Activated CD4-positive, alpha-beta memory T cell treated with anti-CD3 and anti-CD28 coated beads for 36 hours (primary cell): ENCODE measurements around the gene DNAAF8. TPM values are rescaled to one million over a fixed set of nuclear protein-coding genes. Genes with fewer than 3 reads are reported as not detected.
A peak's percentile ranks its signal among the peaks of the same experiment; 100 is the strongest.

Source experiments
- CTCF ChIA-PET: fragments of 350-600 bp; sonication (Branson Sonifier 250); formaldehyde crosslinking; loops from one replicate; lab custom pipeline; 2021; ENCODE audit warnings: antibody characterized with exemption, inconsistent platforms; lab: Charles Lee
- POLR2A ChIA-PET: fragments of 350-600 bp; sonication (Branson Sonifier 250); formaldehyde crosslinking; loops from one replicate; lab custom pipeline; 2021; ENCODE audit warnings: antibody characterized with exemption; lab: Charles Lee
- DNase-seq: peaks from one replicate; pipeline ENCODE4 v3.0.0-alpha.2; 2020
- H3K27ac Mint-ChIP-seq: one replicate; pipeline ENCODE4 v1.8.0; 2021; ENCODE audit warnings: mixed read lengths
- H3K27me3 Mint-ChIP-seq: one replicate; pipeline ENCODE4 v1.8.0; 2021; ENCODE audit warnings: mixed read lengths
- H3K36me3 Mint-ChIP-seq: one replicate; pipeline ENCODE4 v1.8.0; 2021; ENCODE audit warnings: mixed read lengths
- H3K4me1 Mint-ChIP-seq: one replicate; pipeline ENCODE4 v1.8.0; 2021; ENCODE audit warnings: low read depth, mixed read lengths
- H3K4me3 Mint-ChIP-seq: one replicate; pipeline ENCODE4 v1.8.0; 2021; ENCODE audit warnings: mild to moderate bottlenecking, mixed read lengths
- H3K9me3 Mint-ChIP-seq: one replicate; pipeline ENCODE4 v1.8.0; 2021; ENCODE audit warnings: mixed read lengths
- intact Hi-C: fragments of 100-400 bp; cut with micrococcal nuclease; formaldehyde crosslinking; loops from one replicate; pipeline ENCODE4 v1.15.1; 2023
- total RNA-seq, 2 experiments: library from RNA; stranded (reverse); gene quantifications; one replicate each; pipeline ENCODE4 v1.2.3, GENCODE V29; 2021

DNAAF8 gene
- under 1 TPM in 1 of 2 experiments, not detected in 1; 0.31 TPM for total RNA-seq

DNA sequence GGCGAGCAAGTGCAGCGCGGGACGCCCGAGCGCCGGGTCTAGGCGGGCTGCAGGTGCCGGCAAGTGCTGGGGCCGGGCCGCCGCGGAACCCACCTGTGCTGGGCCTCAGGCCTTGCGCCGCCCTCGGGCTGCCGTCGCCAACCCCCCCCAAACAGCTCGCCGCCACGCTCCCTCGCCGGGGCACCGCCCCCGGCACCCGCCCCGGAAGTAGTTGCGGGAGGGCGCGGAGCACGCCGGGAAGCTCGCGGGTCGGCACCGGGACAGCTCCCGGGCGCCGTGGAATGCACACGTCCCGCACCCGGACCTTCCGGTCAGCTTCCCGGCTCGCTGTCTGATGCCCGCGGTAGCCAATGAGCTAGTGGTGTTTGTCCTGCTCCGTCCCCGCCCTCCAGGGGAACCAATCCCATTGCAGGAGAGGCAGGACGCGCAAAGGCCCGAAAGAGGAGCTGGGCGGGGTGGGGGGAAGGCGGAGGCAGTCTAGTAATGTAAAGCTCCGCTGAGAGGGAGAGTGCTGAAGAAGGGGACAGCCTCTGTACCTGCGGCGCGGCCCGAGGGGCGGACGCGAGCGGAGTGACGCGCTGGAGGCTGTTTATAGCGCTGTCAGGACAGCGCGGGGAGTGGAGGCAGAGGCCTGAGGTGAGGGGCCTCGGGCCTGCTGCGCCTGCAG, at the start of gene DNAAF8, which contains the start of gene ANKS3:
DNAAF8 (plus strand) TSS at position 475 of the 667 bp plus-strand sequence. CDS start 1,978 bp downstream, outside the sequence.
ANKS3 (minus strand) TSS at position 209 of the 667 bp plus-strand sequence. CDS start 4,122 bp downstream, outside the sequence.
- peak within 1 kb of the TSS; percentile 86 for H3K4me3 Mint-ChIP-seq
- DNase-seq = peak; percentile 86
- CTCF ChIA-PET = interaction anchor here (1.0 to 2.4 kb wide), 9 partner anchors 18 to 320 kb away, joined by 3 to 11 read pairs (median 5); partner anchors contain the start of genes MGRN1, ROGDI and ZNF500
- no peaks in the 10 kb centered on the region for H3K27me3 Mint-ChIP-seq
- no peaks in the 10 kb centered on the region for H3K36me3 Mint-ChIP-seq
- intact Hi-C loops = loop anchor here (1.0 to 10.0 kb wide), 5 partner anchors 34 to 361 kb away; partner anchors contain the start of genes EEF2KMT, NUDT16L1 and ROGDI
- no peaks in the 10 kb centered on the region for H3K9me3 Mint-ChIP-seq
- POLR2A ChIA-PET = interaction anchor here (0.8 to 1.9 kb wide), 7 partner anchors 33 to 258 kb away, joined by 3 to 9 read pairs (median 5); partner anchors contain the start of genes GLYR1, HMOX2, NUDT16L1 and ROGDI
- H3K4me1 Mint-ChIP-seq = peaks cover 17% of the 10 kb centered on the region
- H3K27ac Mint-ChIP-seq = peak within 1 kb of the TSS; percentile 69

DNA sequence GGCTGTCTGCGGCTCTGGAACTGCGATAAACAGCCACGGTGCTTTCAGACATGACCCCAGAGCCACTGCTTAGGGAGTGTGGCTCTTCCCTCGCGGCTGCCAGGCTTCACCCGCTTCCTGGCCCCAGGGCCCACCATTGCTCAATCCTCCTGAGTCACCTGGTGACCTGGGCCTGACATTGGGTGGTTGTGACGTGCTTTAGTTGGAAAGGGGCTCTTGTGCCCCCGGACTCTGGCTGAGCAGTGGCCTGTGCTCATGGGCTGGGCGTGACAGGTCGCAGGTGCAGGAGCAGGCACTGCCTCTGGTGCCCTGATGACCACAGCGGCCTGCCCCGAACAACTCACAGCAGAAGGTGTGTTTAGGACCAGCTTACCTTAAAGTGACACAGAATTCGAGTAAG, 49.6 kb upstream of the DNAAF8 start:
- DNase-seq = no peak
- Mint-ChIP-seq H3K9me3 (no peaks in the 10 kb centered on the region), H3K4me1 (no peaks in the 10 kb centered on the region), H3K27ac (no peak overlapping the region), H3K36me3 (peaks cover 10% of the 10 kb centered on the region), H3K27me3 (no peaks in the 10 kb centered on the region), H3K4me3 (no peak overlapping the region)
- ChIA-PET CTCF (no interaction called here), POLR2A (no interaction called here)
- intact Hi-C loops = no loop called here

DNA sequence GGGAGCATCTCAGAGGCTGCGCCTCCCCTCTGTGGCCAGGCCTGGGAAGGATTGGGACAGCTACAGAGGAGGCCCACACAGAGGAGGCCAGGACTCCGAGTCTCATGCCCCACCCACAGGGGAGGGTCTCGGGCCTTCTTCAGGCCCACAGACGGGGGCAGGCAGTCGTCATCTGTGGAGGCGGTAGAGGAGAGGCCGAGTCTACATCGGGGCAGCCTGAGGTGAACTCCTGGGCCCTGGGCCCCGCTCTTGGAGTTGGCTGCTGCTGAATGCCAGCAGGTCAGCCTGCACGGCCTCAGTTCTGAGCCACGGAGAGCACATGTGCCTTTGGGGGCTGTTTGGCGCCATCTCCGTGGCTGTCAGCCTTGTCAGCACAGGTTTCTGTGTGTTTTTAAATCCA, 49.0 kb upstream of the DNAAF8 start:
- Mint-ChIP-seq H3K36me3 (peaks cover 9% of the 10 kb centered on the region), H3K4me3 (no peak overlapping the region), H3K4me1 (no peaks in the 10 kb centered on the region), H3K27ac (no peak overlapping the region), H3K9me3 (no peaks in the 10 kb centered on the region), H3K27me3 (no peaks in the 10 kb centered on the region)
- DNase-seq = no peak
- ChIA-PET POLR2A (no interaction called here), CTCF (no interaction called here)
- intact Hi-C loops = no loop called here

DNA sequence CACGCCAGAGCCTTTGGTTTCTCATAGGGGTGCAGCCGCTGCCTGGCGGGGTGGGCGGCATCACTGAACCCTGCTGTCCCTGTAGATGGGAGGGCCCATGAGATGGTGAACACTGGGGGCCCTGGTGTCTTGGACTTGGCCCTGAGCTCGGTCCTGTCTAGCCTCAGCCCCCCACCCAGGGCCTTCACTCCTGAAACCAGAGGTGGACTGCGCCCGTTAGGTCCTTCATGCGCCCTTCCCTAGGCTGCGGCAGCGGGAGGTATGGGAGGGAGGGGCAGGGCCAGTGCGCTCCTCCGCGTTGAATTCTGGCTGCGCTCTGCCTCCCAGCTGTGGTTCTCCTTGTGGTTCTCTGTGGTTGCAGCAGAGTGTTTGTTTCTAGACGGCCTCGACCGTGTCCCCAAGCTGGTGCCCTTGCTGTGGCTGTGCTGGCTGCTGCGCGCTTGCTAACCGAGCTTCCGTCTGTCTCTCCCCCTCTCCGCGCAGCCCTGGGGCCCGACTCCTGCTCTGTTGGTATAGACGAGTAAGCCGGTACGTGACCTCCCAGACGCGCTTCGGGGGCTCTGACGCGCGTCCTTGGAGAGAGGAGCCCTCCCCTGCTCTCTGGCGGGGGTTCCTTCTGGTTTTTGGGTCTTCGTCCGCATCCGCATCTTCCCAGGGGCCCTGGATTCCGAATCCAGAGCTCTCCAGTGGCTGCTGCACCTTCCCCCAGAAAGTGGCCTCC, 48.4 kb upstream of the DNAAF8 start:
- Mint-ChIP-seq H3K36me3 (peaks cover 9% of the 10 kb centered on the region), H3K27me3 (no peaks in the 10 kb centered on the region), H3K4me1 (no peaks in the 10 kb centered on the region), H3K4me3 (no peak overlapping the region), H3K27ac (no peak overlapping the region), H3K9me3 (no peaks in the 10 kb centered on the region)
- no peak for DNase-seq
- CTCF ChIA-PET = no interaction called here
- POLR2A ChIA-PET = no interaction called here
- intact Hi-C loops = no loop called here

DNA sequence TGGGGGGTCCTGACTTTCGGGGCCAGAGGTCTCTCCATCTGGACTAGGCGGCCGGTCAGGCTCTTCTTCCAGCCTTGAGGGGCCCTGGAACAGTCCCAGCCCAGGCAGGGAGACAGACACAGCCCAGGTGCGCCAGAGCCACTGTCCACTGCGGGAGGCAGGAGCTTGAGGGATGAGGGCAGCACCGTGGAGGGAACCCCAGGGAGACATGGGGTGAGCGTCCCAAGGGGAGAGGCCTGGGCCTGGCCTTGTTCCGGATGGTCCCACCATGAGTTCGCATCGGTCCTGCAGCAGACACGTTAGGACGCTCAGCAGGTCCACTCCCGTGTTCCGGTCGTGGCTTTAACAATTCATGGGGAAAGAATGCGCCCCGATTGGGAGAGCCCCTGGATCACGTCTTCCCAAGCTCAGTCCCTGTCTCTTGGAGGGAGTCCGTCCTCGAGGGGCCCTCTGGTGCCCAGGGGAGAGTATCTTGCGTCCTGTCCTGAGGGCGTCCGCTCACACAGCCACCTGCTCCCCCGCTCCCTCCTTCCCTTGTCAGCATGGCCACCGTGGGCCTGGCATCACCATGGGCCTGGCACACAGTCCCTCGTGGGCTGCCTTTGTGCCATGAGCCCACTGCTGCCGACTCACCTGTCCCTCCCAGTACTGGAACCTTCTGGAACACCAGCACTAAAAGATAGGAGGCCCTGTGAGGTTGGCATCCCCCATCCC, 47.7 kb upstream of the DNAAF8 start:
- H3K4me1 Mint-ChIP-seq = no peaks in the 10 kb centered on the region
- POLR2A ChIA-PET = no interaction called here
- peaks cover 8% of the 10 kb centered on the region for H3K36me3 Mint-ChIP-seq
- H3K27ac Mint-ChIP-seq = no peak overlapping the region
- CTCF ChIA-PET = no interaction called here
- H3K9me3 Mint-ChIP-seq = no peaks in the 10 kb centered on the region
- H3K4me3 Mint-ChIP-seq = no peak overlapping the region
- no peaks in the 10 kb centered on the region for H3K27me3 Mint-ChIP-seq
- intact Hi-C loops = no loop called here
- DNase-seq = no peak

DNA sequence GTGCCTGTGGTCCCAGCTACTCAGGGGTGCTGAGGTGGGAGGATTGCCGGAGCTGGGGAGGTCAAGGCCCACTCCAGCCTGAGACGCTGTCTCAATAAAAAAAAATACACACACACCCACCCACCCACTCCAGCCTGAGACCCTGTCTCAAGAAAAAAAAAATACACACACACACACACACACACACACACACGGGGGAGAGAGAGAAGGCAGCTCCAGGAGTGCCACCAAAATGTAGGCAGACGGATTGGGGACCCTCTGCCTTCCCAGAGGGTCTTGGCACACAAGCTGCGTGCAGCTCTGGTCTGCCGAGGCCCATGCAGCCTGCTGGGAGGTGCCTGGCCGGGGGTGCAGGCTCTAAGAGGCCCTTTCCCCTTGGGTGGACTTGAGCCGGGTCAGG, 46.9 kb upstream of the DNAAF8 start:
- intact Hi-C loops = no loop called here
- POLR2A ChIA-PET = no interaction called here
- no peak overlapping the region for H3K4me3 Mint-ChIP-seq
- H3K36me3 Mint-ChIP-seq = peaks cover 7% of the 10 kb centered on the region
- no peak for DNase-seq
- CTCF ChIA-PET = no interaction called here
- H3K9me3 Mint-ChIP-seq = no peaks in the 10 kb centered on the region
- H3K27ac Mint-ChIP-seq = no peak overlapping the region
- H3K4me1 Mint-ChIP-seq = peaks cover 3% of the 10 kb centered on the region
- H3K27me3 Mint-ChIP-seq = no peaks in the 10 kb centered on the region

DNA sequence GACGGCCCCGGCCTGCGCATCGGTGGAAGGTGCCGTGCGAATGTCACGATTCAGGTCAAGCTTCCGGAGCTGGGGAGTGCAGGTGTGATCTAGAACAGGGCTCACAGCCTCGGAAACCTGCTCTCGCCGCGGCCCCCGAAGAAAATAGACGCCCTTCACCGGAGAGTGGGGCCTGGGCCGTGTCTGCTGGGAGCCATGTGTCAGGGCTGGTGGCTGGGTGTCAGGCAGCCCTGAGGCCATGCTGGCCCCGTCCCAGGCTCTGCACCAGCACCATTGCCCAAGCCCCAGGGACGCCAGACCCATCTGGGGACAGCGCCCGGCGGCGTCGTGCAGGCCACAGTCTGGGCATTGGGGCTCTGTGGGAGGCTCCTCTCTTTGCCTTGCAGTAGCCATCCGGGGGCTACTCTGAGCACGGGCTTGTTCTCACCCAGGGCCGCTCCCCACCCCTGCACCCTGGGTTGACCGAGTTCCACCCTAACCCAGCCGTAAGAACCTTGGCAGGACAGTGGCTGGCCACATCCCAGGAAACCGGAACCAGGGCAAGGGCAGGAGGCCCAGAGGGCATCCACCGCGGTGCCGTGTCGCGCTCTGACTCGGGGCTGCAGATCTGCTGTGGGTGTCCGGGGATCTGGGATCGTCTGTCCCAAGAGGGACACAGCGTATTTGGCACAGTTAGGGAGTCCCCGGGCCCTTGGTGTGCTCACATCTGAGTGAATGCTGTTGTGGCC, 46.2 kb upstream of the DNAAF8 start:
- H3K27ac Mint-ChIP-seq = no peak overlapping the region
- intact Hi-C loops = no loop called here
- no peak overlapping the region for H3K4me3 Mint-ChIP-seq
- H3K36me3 Mint-ChIP-seq = peaks cover 7% of the 10 kb centered on the region
- CTCF ChIA-PET = no interaction called here
- DNase-seq = no peak
- no peaks in the 10 kb centered on the region for H3K27me3 Mint-ChIP-seq
- no peaks in the 10 kb centered on the region for H3K9me3 Mint-ChIP-seq
- peaks cover 7% of the 10 kb centered on the region for H3K4me1 Mint-ChIP-seq
- POLR2A ChIA-PET = no interaction called here

DNA sequence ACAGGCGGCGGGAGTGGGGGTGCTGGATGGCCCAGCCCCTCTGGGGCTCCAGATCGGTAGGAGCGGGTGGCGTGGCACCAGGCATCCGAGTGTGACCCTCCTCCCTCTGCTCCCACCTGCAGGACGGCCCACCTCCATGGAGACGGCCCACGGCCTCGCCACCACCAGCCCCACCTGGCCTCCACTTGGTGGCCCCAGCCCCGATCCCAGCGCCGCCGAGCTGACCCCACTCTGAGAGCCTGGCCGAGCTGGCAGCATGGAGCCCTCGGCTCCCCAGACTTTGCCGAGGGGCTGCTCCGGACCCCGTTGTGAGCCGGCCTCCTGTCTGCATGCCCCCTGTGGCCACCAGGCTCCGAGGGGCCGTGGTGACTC, 45.7 kb upstream of the DNAAF8 start:
- CTCF ChIA-PET = no interaction called here
- intact Hi-C loops = no loop called here
- no peak for DNase-seq
- H3K36me3 Mint-ChIP-seq = peaks cover 7% of the 10 kb centered on the region
- no peak overlapping the region for H3K27ac Mint-ChIP-seq
- H3K4me3 Mint-ChIP-seq = no peak overlapping the region
- no peaks in the 10 kb centered on the region for H3K9me3 Mint-ChIP-seq
- POLR2A ChIA-PET = no interaction called here
- H3K27me3 Mint-ChIP-seq = no peaks in the 10 kb centered on the region
- H3K4me1 Mint-ChIP-seq = peaks cover 7% of the 10 kb centered on the region

DNA sequence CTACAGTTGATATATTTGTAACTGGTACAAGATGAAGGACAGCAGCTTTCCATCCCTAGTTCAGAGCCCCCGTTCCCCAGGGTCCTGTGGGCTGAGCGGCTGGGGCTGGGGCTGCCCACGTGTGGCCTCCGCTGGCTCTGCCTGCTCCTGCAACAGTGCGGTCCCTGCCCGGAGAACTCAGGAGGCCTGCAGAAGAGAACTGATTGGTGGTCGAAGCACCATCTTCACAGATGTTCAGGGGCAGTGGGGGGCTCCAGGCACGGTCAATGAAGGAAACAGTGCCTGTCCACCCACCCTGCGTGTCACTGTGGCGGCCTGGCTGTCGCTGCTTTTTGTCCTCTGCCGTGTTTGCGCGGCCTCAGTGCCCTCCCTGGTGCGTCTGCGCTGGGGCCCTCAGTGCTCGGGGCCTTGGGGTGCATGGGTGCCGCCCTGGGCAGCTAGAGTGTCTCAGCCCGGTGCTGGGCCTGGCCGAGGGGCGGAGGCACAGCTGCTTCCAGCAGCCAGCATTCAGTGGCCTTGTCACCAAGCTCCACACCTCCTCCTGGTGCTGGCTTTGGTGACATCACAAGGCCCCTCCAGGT, 45.2 kb upstream of the DNAAF8 start:
- no peak for DNase-seq
- Mint-ChIP-seq H3K36me3 (peaks cover 7% of the 10 kb centered on the region), H3K27ac (no peak overlapping the region), H3K9me3 (no peaks in the 10 kb centered on the region), H3K27me3 (no peaks in the 10 kb centered on the region), H3K4me3 (no peak overlapping the region), H3K4me1 (peaks cover 7% of the 10 kb centered on the region)
- CTCF ChIA-PET = no interaction called here
- intact Hi-C loops = no loop called here
- POLR2A ChIA-PET = no interaction called here

DNA sequence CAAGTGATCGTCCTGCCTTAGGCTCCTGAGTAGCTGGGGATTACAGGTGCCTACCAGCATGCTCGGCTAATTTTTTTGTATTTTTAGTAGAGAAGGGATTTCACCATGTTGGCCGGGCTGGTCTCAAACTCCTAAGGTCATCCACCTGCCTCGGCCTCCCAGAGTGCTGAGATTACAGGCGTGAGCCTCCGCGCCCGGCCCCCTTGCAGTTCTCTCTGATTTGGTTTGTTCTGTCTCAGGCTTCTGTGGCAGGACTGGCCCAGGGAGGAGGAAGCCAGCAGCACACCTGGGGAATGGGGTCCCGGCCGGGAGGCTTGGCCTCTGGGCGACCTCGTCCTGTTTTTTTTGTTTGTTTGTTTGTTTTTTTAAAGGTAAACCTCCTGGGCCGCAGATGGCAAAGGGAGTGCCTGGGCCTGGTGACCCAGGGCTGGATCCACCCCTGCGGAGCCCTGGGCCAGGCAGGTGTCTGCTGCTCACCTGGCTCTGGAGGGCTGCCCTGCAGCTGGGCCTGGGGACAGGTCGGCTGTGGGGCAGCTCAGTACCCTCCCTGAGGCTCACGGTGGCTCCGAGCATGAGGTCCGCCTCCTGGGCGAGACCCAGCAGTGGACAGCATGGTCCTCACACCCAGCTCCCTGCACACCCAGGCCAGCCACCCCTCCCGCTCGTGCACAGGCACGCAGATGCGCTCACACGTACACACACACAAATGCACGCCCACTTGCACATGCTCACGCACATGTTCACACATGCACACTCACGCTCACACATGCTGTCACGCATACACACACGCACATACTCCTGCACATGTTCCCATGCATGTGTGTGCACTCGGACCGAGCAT, 44.3 kb upstream of the DNAAF8 start:
- H3K4me3 Mint-ChIP-seq = no peak overlapping the region
- DNase-seq = no peak
- CTCF ChIA-PET = no interaction called here
- no peak overlapping the region for H3K27ac Mint-ChIP-seq
- POLR2A ChIA-PET = no interaction called here
- H3K27me3 Mint-ChIP-seq = no peaks in the 10 kb centered on the region
- intact Hi-C loops = loop anchor here (5.0 kb wide), 1 partner anchor 407 kb away; the partner anchor contains the start of gene EEF2KMT
- peaks cover 4% of the 10 kb centered on the region for H3K36me3 Mint-ChIP-seq
- H3K9me3 Mint-ChIP-seq = no peaks in the 10 kb centered on the region
- H3K4me1 Mint-ChIP-seq = peaks cover 8% of the 10 kb centered on the region
